SKM-1 (cell line): Measurements from ENCODE around the gene FZR1.
A peak's percentile ranks its signal among the peaks of the same experiment; 100 is the strongest.
"Not testable (repeated sequence)": the region's sequence is repeated elsewhere in the genome, so short reads cannot be mapped to it uniquely, and the experiment has no call there.

Experiments
- DNase-seq: peaks from one replicate; lab custom pipeline; 2025; ENCODE audit not compliant: unreplicated experiment; lab: John Stamatoyannopoulos, UW

The FZR1 gene

GRCh38 chr19:3494051-3494450 is 12.1 kb upstream of the FZR1 start:
- DNase-seq = no peak

DNA sequence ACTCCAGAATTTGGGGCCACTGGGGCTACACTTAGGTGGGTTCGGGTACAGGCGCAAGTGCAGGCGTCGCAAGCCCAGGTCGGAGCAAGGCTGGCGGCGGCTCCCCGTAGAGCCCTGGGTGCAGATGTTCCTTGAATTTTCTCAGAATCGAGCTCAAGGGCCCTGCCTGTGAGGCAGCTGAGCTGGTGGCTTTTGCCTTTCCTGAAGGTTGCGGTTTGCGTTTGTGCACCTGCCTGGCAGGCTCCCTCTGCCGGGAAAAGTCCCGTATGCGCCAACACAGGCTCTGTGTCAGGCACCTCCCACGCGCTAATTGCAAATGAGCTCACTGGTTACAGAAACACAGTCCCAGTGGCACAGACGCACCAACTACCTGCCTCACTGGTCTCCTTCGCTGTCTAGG is 11.6 kb upstream of the FZR1 start:
- DNase-seq = no peak

- DNase-seq = no peak
Measured at GRCh38 chr19:3496392-3497273, 9.5 kb upstream of the FZR1 start.

DNA sequence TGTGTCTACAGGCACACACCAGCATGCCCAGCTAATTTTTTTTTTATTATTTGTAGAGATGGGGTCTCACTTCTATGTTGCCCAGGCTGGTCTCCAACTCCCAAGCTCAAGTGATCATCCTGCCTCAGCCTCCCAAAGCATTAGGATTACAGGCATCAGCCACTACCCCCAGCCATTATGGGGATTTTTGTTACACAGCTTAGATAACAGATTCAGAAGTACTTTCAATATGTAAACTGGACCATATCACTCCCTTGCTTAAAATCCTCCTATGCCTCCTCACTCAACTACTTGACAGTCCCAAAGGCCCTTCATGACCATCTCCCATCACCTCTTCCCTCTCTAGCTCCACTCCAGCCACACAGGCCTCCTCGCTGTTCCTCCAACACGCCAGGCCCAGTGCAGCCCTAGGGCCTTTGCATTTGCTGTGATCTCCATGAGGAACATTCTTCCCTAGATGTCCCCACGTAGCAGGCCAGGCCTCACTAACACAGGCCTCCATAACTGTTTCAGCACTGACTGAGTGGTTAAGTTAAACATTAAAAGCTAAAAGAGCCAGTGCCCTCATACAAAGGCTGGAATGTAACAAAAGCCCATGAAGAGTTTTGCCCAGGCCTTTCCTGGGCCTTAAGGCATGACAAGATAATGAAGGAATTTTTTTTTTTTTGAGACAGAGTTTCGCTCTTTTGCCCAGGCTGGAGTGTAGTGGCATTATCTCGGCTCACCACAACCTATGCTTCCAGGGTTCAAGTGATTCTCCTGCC is 8.2 kb upstream of the FZR1 start:
- DNase-seq = no peak

- no peak for DNase-seq
Measured at GRCh38 chr19:3499738-3500428, 6.2 kb upstream of the FZR1 start.

GRCh38 chr19:3500429-3501101 is 5.5 kb upstream of the FZR1 start, which contains the start of gene DOHH:
DOHH (minus strand) TSS chr19:3500674; CDS start chr19:3496814, 3,860 bp downstream.
- DNase-seq = peak; percentile 96

GRCh38 chr19:3501780-3502179 is 4.3 kb upstream of the FZR1 start:
- no peak for DNase-seq

GRCh38 chr19:3503036-3503572 is 3.0 kb upstream of the FZR1 start:
- no peak for DNase-seq

DNA sequence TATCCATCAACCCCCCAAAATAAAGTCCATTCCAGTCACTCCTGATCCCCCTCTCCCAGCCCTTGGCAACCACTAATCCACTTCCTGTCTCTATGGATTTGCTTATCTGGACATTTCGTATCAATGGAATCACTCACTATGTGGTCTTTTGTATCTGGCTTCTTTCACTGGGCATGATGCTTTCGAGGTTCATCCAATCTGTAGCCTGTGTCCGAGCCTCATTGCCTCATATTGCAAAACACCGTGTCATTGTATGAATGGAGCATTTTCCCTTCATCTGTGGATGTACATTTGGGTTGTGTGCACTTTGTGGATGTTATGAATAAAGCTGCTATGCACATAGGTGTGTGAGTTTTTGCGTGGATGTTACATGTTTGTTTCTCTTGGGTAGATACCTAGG is 1.4 kb upstream of the FZR1 start:
- DNase-seq = no peak

GRCh38 chr19:3506384-3507340 is 551 bp downstream of the FZR1 start:
- DNase-seq = no peak

DNA sequence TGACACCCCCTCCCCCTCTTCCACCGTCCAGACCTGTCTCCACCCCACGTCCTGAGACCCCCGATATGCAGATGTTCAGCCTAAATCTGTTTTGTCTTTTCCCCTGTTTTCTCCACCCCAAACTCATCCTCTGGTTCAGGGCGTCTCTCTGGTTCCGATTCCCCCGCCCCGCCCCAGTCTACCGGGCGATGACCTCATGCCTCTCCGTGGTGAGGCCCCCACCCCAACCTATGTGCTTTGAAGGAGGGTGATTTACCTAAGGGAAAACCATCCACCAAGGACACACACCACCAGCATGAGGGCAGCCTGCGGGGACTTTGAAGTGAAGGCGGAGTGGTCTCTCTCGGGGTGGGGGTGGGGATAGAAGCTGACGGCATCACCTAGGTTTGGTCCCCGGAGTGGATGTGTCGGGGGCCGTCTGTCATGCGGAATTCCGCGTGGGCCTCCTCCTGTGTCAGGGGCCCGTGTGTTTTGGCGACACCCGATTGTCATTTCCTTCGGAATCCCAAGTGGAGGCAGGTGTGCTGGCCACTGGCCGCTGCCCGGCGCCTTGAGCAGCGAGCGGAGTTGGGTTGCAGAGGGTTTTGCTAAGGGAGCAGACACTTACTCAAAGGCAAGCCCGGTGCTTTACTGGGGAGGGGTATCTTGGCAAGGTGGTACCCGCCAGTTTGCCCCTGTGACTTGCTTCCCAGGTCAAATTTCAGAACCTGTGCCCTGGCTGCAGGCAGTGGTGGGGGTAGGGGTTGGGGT is 1.4 kb downstream of the FZR1 start:
- DNase-seq = no peak

DNA sequence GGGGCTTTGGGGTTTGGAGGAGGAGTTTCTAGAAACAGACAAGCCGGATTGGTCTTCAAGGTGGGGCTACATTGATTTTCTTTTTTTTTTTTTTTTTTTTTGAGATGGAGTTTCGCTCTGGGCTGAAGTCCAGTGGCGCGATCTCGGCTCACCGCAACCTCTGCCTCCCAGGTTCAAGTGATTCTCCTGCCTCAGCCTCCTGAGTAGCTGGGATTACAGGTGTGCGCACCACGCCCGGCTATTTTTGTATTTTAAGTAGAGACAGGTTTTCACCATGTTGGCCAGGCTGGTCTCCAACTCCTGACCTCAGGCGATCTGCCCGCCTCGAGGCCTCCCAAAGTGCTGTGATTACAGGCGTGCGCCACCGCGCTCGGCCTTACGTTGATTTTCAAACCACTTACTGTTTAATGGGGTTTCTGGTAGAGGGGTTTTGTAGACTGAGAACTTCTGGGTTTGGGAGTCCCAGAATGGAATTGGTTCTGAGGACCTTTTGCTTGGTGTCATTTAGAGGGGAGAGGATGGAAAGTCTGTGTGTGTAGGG is 2.1 kb downstream of the FZR1 start:
- DNase-seq = not testable (repeated sequence)

DNA sequence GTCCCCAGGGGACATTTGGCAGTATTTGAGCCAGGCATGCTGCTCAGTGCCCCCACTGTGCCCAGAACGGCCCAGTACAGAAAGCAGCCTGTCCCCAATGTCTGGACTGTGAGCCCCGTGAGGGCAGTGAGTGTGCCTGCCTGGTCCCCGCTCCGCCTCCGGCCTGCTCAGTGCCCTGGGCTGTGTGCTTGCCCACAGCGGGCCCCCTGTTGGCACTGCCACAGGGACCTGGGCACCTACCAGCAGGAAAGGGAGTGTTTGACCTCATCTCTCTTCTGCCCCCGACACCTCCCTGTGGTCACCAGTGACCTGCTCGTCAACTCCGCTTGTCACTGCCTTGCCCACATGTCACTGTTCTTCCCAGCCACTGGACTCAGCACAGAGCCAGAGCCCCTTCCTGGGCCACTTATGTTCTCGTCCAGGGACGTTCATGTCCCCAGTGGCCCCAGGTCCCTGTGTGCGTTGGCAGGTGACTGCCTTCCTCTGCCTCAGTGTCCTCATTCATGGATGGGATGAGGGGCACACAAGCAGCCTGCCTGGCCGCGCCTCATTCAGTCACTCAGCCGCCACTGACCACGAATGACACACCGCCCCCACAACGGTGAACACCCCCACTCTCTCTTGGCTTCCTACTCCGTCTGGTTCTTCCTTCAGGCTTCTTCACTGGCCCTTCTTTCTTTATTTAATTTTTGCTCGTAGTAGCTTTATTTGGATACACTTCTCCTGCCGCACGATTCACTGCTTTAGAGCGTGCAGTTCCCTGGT is 2.8 kb downstream of the FZR1 start:
- DNase-seq = no peak

GRCh38 chr19:3509566-3509989 is 3.5 kb downstream of the FZR1 start:
- no peak for DNase-seq

- DNase-seq = no peak
Measured at GRCh38 chr19:3510727-3511126, 4.6 kb downstream of the FZR1 start.

DNA sequence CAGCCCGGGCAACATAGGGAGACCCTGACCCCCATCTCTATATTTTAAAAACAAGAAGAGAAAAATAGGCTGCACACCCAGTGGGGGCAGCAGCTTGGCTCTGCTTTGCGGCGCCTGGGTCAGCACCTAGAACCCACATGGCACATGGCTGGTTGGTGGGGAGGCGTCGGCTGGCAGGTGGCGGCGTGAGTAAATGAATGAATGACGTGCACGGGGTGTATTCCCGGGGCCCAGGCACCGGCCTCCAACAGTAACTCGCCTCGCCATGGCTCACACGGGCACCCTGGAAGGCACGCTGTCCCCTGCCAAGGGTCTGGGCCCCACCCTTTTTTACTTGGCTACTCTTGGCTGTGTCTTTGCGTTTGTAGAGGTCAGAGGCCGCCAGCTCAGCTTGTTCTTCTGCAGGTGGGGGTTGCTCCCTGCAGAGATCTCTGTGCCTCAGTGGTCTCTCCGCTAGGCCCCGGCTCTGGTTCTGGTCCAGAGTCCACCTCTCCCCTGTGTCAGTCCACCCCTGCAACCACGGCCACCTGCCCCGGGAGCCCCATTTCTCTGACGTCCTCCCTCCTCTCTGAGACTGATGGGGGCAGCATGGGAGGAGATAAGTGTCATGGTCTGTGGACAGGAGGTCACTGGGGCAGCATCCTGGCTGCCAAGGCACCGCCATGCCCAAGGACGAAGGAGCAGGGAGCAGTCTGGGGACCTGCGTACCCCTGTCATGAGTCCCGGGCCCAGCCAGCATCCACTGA is 5.6 kb downstream of the FZR1 start:
- DNase-seq = no peak

- no peak for DNase-seq
Measured at GRCh38 chr19:3512562-3513228, 6.6 kb downstream of the FZR1 start.
